Smooth muscle cell (in vitro differentiated cells): Measurements from ENCODE around the gene CDK10. TPM values are rescaled to one million over a fixed set of nuclear protein-coding genes. Genes with fewer than 3 reads are reported as not detected.
"Not testable (repeated sequence)": the region's sequence is repeated elsewhere in the genome, so short reads cannot be mapped to it uniquely, and the experiment has no call there.

Experiments used
- DNase-seq: peaks from one replicate; lab custom pipeline; 2025; ENCODE audit not compliant: unreplicated experiment; lab: John Stamatoyannopoulos, UW
- H2AFZ ChIP-seq: fragments of 200-600 bp; sonication (generic); 2 replicates; pipeline ENCODE4 v1.6.0; 2016; ENCODE audit warnings: antibody characterized with exemption, low read depth, mild to moderate bottlenecking
- H3F3A ChIP-seq: fragments of 200-600 bp; sonication (generic); 2 replicates; pipeline ENCODE4 v1.6.0; 2017; ENCODE audit warnings: antibody characterized with exemption, low read depth
- H3K27ac ChIP-seq: fragments of 200-600 bp; sonication (generic); 2 replicates; pipeline ENCODE4 v1.5.1; 2016; ENCODE audit warnings: low read depth, mild to moderate bottlenecking
- H3K27me3 ChIP-seq: fragments of 200-600 bp; sonication (generic); 2 replicates; pipeline ENCODE4 v1.6.1; 2016; ENCODE audit warnings: low read depth, mild to moderate bottlenecking
- H3K36me3 ChIP-seq: fragments of 200-600 bp; sonication (generic); 2 replicates; pipeline ENCODE4 v1.5.1; 2016; ENCODE audit warnings: low read depth
- H3K4me1 ChIP-seq: fragments of 200-600 bp; sonication (generic); 2 replicates; pipeline ENCODE4 v1.5.1; 2016; ENCODE audit warnings: low read depth
- H3K4me2 ChIP-seq: fragments of 200-600 bp; sonication (generic); 2 replicates; pipeline ENCODE4 v1.6.0; 2016; ENCODE audit warnings: mild to moderate bottlenecking
- H3K4me3 ChIP-seq: fragments of 200-600 bp; sonication (generic); 2 replicates; pipeline ENCODE4 v1.5.1; 2016; ENCODE audit warnings: mild to moderate bottlenecking
- H3K79me2 ChIP-seq: fragments of 200-600 bp; sonication (generic); 2 replicates; pipeline ENCODE4 v1.6.0; 2016; ENCODE audit warnings: low read depth, mild to moderate bottlenecking
- H3K9ac ChIP-seq: fragments of 200-600 bp; sonication (generic); 2 replicates; pipeline ENCODE4 v1.6.0; 2016; ENCODE audit warnings: low read depth
- H3K9me3 ChIP-seq: fragments of 200-600 bp; sonication (generic); replicated peaks from 2 replicates; pipeline ENCODE4 v1.5.1; 2016; ENCODE audit warnings: low read depth
- H4K20me1 ChIP-seq: fragments of 200-600 bp; sonication (generic); 2 replicates; pipeline ENCODE4 v1.6.0; 2016; ENCODE audit warnings: low read depth
- whole genome bisulfite sequencing: methylation state at CpG from one replicate; pipeline ENCODE4 v1.1.7; 2016; ENCODE audit warnings: low lambda C conversion rate; 5-methylcytosine and 5-hydroxymethylcytosine counted together
- polyA plus RNA-seq: library from polyadenylated mRNA; unstranded; fragments of >200 nt; fragmentation: Nextera tagmentation; extraction: Ambion mirVana; gene quantifications from 2 replicates; pipeline ENCODE4 v1.2.1, GENCODE V29; 2016
- total RNA-seq: library from RNA; depleted of rRNA; stranded (reverse); fragments of >200 nt; gene quantifications from 2 replicates; pipeline ENCODE4 v1.2.3, GENCODE V29; 2014
- TF ChIP-seq, protein P1 (sequence below): fragments of 200-600 bp; sonication (generic); IDR thresholded peaks from 2 replicates; pipeline ENCODE4 v1.5.1; 2017; ENCODE audit warnings: borderline replicate concordance, mild to moderate bottlenecking, antibody characterized with exemption; ENCODE audit not compliant: insufficient read depth, poor library complexity, severe bottlenecking

Gene CDK10
- total and polyA plus RNA-seq, 2 experiments from 2014 or later = 24.4 to 77.0 TPM

DNA sequence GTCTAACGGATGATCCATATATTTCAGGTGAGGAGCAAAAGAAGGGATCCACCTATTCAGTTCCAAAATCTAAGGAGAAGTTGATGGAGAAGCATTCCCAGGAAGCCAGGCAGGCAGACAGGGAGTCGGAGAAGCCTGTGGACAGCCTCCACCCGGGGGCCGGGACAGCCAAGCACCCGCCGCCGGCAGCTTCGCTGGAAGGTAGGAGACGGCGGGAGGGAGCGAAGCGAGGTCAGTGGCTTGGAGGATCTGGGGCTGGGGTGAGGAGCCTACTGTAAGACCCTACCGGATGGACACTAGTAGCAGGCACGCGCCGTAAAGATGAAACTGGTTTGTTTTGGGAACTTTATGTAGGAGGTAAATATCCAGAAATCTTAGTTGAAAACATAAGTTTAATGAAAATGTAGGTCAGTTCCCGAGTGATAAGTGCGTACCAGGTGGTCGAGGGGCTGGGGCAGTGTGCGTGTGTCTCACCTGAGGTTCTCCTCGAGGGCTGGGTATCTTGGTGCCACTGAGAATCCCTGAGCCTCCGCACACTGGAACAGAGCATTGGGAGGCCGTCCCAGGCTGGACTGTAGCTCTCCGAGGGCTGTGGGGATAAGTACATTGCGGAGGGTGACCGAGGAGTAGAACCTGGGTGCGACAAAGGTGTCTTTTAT is 28.1 kb upstream of the CDK10 start:
- H3K4me2 ChIP-seq = peak overlapping the region; percentile 100
- peaks cover 56% of the 10 kb centered on the region for H3K79me2 ChIP-seq
- H3K9ac ChIP-seq = peak overlapping the region; percentile 97
- no peaks in the 10 kb centered on the region for H3K36me3 ChIP-seq
- H2AFZ ChIP-seq = peak overlapping the region; percentile 99
- peak overlapping the region; percentile 70 for H3K27ac ChIP-seq
- peak overlapping the region; percentile 99 for H3K4me3 ChIP-seq
- peaks cover 12% of the 10 kb centered on the region for H3K4me1 ChIP-seq
- H3K27me3 ChIP-seq = no peaks in the 10 kb centered on the region
- WGBS = 29% methylated on average over 27 of the region's 27 CpGs
- no peak for DNase-seq
- peaks cover 22% of the 10 kb centered on the region for H4K20me1 ChIP-seq
- no peaks in the 10 kb centered on the region for H3F3A ChIP-seq
- no peaks in the 10 kb centered on the region for H3K9me3 ChIP-seq
- TF ChIP-seq, protein P1, sequence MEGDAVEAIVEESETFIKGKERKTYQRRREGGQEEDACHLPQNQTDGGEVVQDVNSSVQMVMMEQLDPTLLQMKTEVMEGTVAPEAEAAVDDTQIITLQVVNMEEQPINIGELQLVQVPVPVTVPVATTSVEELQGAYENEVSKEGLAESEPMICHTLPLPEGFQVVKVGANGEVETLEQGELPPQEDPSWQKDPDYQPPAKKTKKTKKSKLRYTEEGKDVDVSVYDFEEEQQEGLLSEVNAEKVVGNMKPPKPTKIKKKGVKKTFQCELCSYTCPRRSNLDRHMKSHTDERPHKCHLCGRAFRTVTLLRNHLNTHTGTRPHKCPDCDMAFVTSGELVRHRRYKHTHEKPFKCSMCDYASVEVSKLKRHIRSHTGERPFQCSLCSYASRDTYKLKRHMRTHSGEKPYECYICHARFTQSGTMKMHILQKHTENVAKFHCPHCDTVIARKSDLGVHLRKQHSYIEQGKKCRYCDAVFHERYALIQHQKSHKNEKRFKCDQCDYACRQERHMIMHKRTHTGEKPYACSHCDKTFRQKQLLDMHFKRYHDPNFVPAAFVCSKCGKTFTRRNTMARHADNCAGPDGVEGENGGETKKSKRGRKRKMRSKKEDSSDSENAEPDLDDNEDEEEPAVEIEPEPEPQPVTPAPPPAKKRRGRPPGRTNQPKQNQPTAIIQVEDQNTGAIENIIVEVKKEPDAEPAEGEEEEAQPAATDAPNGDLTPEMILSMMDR = no peak

DNA sequence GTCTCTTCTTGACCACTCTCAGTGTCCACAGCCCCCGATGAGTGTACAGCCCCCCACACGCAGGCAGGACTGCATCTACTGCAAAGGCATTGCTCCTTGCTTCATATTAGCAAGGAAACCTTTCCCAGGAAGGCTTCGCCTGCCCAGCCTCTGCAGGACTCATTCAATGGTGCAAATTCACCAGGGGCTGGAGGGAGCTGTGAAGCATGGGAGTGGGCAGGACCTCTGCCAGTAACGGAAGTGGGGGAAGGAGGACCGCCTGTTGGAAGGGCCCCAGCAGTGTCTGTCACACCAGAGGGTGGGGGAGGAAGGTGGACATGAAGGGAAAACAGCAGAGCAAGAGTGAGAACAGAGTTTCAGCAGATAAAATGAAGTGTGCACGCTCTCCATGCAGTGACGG is 26.3 kb upstream of the CDK10 start:
- TF ChIP-seq, protein P1 = no peak
- H3F3A ChIP-seq = no peaks in the 10 kb centered on the region
- peaks cover 9% of the 10 kb centered on the region for H4K20me1 ChIP-seq
- no peak overlapping the region for H3K9ac ChIP-seq
- H2AFZ ChIP-seq = no peak overlapping the region
- peaks cover 41% of the 10 kb centered on the region for H3K79me2 ChIP-seq
- no peak overlapping the region for H3K27ac ChIP-seq
- no peak overlapping the region for H3K4me2 ChIP-seq
- H3K4me1 ChIP-seq = peaks cover 12% of the 10 kb centered on the region
- 95% methylated on average over 7 of the region's 7 CpGs for WGBS
- H3K9me3 ChIP-seq = no peaks in the 10 kb centered on the region
- no peaks in the 10 kb centered on the region for H3K36me3 ChIP-seq
- no peaks in the 10 kb centered on the region for H3K27me3 ChIP-seq
- no peak for DNase-seq
- H3K4me3 ChIP-seq = no peak overlapping the region

GRCh38 chr16:89661215-89661614 is 25.3 kb upstream of the CDK10 start:
- Histone ChIP-seq H3K4me2 (no peak overlapping the region), H2AFZ (no peak overlapping the region), H3K9me3 (no peaks in the 10 kb centered on the region), H3K79me2 (peaks cover 30% of the 10 kb centered on the region), H3K4me1 (peaks cover 12% of the 10 kb centered on the region), H3K36me3 (no peaks in the 10 kb centered on the region), H3K27me3 (no peaks in the 10 kb centered on the region), H3K9ac (no peak overlapping the region), H4K20me1 (peaks cover 4% of the 10 kb centered on the region), H3F3A (no peaks in the 10 kb centered on the region), H3K27ac (no peak overlapping the region), H3K4me3 (no peak overlapping the region)
- DNase-seq = no peak
- TF ChIP-seq, protein P1 = no peak
- 97% methylated on average over 9 of the region's 9 CpGs for WGBS

DNA sequence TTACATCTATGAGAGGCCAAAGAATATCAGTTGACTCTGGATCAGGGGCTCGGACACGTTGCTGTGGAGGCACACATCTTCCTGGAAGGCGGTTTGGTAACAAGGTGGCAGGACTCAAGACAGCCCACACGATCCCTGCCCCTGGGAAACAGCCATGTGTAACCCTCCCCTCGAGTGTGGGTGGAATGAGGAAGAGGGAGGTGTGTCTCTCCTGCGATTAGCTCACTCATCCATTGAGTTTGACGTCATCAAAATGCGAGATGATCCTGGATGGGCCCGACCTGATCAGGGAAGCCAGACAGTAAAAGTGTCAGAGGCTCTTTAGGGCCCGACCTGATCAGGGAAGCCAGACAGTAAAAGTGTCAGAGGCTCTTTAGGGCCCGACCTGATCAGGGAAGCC is 22.3 kb upstream of the CDK10 start:
- not testable (repeated sequence) for H3K4me3 ChIP-seq, H3K36me3 ChIP-seq, H2AFZ ChIP-seq, H4K20me1 ChIP-seq, DNase-seq, H3K4me1 ChIP-seq, H3K9ac ChIP-seq, H3K9me3 ChIP-seq, H3K79me2 ChIP-seq, H3K4me2 ChIP-seq, H3F3A ChIP-seq, H3K27me3 ChIP-seq, H3K27ac ChIP-seq
- 95% methylated on average over 11 of the region's 11 CpGs for WGBS
